Measurements from ENCODE around the gene RIN3. TPM values are rescaled to one million over a fixed set of nuclear protein-coding genes. Genes with fewer than 3 reads are reported as not detected.

The RIN3 gene
- total and polyA plus RNA-seq, 2 of the 4 experiments (the other 2 are of a cell fraction), result 2.5 to 11.1 TPM

- Histone ChIP-seq H3K9me3 (ENCODE audit: control insufficient read depth, insufficient read depth, low read length) (peaks cover 4% of the 10 kb centered on the region), H3K4ac (ENCODE audit: low read depth, low read length) (peak overlapping the region; percentile 46), H3K79me1 (ENCODE audit: low read depth in 1 of 2, low read length in 2 of 2) (peaks cover 23 to 56% of the 10 kb centered on the region in 2 experiments), H2BK5ac (ENCODE audit: low read depth, low read length, poor library complexity, severe bottlenecking) (peak overlapping the region; percentile 17), H2AK9ac (replicated peaks; ENCODE audit: low read depth, low read length, poor library complexity) (no peak overlapping the region), H3K4me1 (ENCODE audit: control insufficient read depth, insufficient read depth, low read length) (peaks cover 34% of the 10 kb centered on the region), H3K14ac (replicated peaks; ENCODE audit: low read depth, low read length) (peak overlapping the region; percentile 82), H3K27ac (ENCODE audit: insufficient read depth, low read length) (peak overlapping the region; percentile 16; the same call in 1 of the 2 replicates), H2BK120ac (ENCODE audit: low read depth, low read length) (peak overlapping the region; percentile 81), H2BK20ac (ENCODE audit: low read depth, low read length) (peak overlapping the region; percentile 38), H3K4me3 (ENCODE audit: insufficient read depth, low read depth, low read length) (no peak overlapping the region), H3K9ac (ENCODE audit: low read depth, low read length) (no peak overlapping the region), H4K20me1 (ENCODE audit: insufficient read depth, low read length) (peaks cover 6% of the 10 kb centered on the region), H3K23ac (ENCODE audit: low read depth, low read length) (0 out of 2 replicates have a peak overlapping the region, but pooled peaks have one; percentile 35), H3K4me2 (ENCODE audit: low read depth, low read length) (no peak overlapping the region), H3K27me3 (ENCODE audit: control insufficient read depth, insufficient read depth, low read length) (no peaks in the 10 kb centered on the region), H2AFZ (replicated peaks; ENCODE audit: low read length, poor library complexity) (no peak overlapping the region), H2AK5ac (ENCODE audit: low read depth, low read length) (peak overlapping the region; percentile 86; the same call in 1 of the 2 replicates), H2BK15ac (ENCODE audit: low read depth, low read length) (peak overlapping the region; percentile 90; the same call in 1 of the 3 replicates), H3K9me1 (ENCODE audit: insufficient read depth, low read length) (peaks cover 28% of the 10 kb centered on the region), H3K18ac (ENCODE audit: low read depth, low read length) (peak overlapping the region; percentile 20; the same call in 1 of the 2 replicates), H4K91ac (ENCODE audit: insufficient read depth, low read depth, low read length) (no peak overlapping the region; the same call in 1 of the 2 replicates), H4K8ac (ENCODE audit: low read depth in 2 of 2, low read length in 2 of 2) (peak overlapping the region in 1 of 2 experiments; percentile 57; a peak in 2 of 4 replicates), H3K36me3 (ENCODE audit: control insufficient read depth, insufficient read depth, low read length) (peaks cover 3% of the 10 kb centered on the region; the same call in 1 of the 2 replicates), H4K5ac (ENCODE audit: low read depth, low read length) (peak overlapping the region; percentile 10; the same call in 1 of the 2 replicates), H3K56ac (ENCODE audit: extremely low read depth, insufficient read depth, low read length) (no peak overlapping the region)
- in situ Hi-C loops (cut with MboI; ENCODE audit: low sequenced_read_pairs), result no loop called here
- TF ChIP-seq MAZ (IDR thresholded peaks at IDR 0.05; ENCODE audit: borderline replicate concordance, low read depth, low read length), result no peak
- no peak for TF ChIP-seq ELK1 (IDR thresholded peaks at IDR 0.05; ENCODE audit: borderline replicate concordance, low read depth, low read length)
- no peak for TF ChIP-seq USF2 (IDR thresholded peaks at IDR 0.05; ENCODE audit: low read depth, low read length)
- TF ChIP-seq RCOR1 (IDR thresholded peaks at IDR 0.05; ENCODE audit: insufficient replicate concordance, low read length), result no peak
- no peak for TF ChIP-seq CTCF (conservative IDR thresholded peaks at IDR 0.05; ENCODE audit: low read depth, low read length)
- TF ChIP-seq MAFK (IDR thresholded peaks at IDR 0.05; ENCODE audit: low read depth, low read length), result no peak
- no peak for TF ChIP-seq CHD1 (IDR thresholded peaks at IDR 0.05; ENCODE audit: low read depth, low read length)
- TF ChIP-seq SMC3 (IDR thresholded peaks at IDR 0.05; ENCODE audit: low read depth, low read length), result no peak
- TF ChIP-seq RAD21 (IDR thresholded peaks at IDR 0.05; ENCODE audit: low read length), result no peak
- no TSS peak for BruUV-seq (replicated peaks)
- DNase-seq (peak; percentile 10), ATAC-seq (ENCODE audit: low read depth) (peak; percentile 4; the same call in 1 of the 2 replicates)
- POLR2A ChIA-PET (ENCODE audit: unreplicated experiment), result no interaction called here
- CTCF ChIA-PET, result no interaction called here
- intact Hi-C loops (cut with micrococcal nuclease), result loop anchor here (5.0 kb wide), 1 partner anchor 82 kb away; no protein-coding TSS in a partner anchor
- WGBS, 2 experiments (ENCODE audit: extremely low coverage in 2 of 2, insufficient read length in 1 of 2), result no CpG with 5 or more reads among the region's 3 CpGs
- dilution Hi-C loops (cut with HindIII; ENCODE audit: low sequenced_read_pairs, unreplicated experiment), result no loop called here
These were observed 86.2 kb downstream of the RIN3 start for GRCh38 chr14:92599811-92600210.
